HUES64 (cell line): ENCODE measurements around the gene ROR1.

Experiments used
- H3K27ac ChIP-seq: 2 replicates; pipeline ENCODE4 v1.7.0; 2013; ENCODE audit warnings: low read depth, low read length, inconsistent platforms
- H3K27me3 ChIP-seq: 2 replicates; pipeline ENCODE4 v1.6.1; 2013; ENCODE audit warnings: mild to moderate bottlenecking, low read length; ENCODE audit not compliant: insufficient read depth
- H3K36me3 ChIP-seq: 2 replicates; pipeline ENCODE4 v1.6.1; 2013; ENCODE audit warnings: mild to moderate bottlenecking, low read length; ENCODE audit not compliant: insufficient read depth
- H3K4me1 ChIP-seq: 2 replicates; pipeline ENCODE4 v1.6.1; 2013; ENCODE audit warnings: mild to moderate bottlenecking, low read length, moderate library complexity; ENCODE audit not compliant: insufficient read depth
- H3K4me3 ChIP-seq: 2 replicates; pipeline ENCODE4 v1.5.1; 2013; ENCODE audit warnings: mild to moderate bottlenecking, low read length, moderate library complexity
- H3K9ac ChIP-seq: 2 replicates; pipeline ENCODE4 v1.6.1; 2013; ENCODE audit warnings: mild to moderate bottlenecking, low read depth, low read length
- H3K9me3 ChIP-seq: 2 replicates; pipeline ENCODE4 v1.6.1; 2013; ENCODE audit warnings: low read depth, low read length; ENCODE audit not compliant: insufficient read depth
- WGBS: fragments of 150-250, 120-280 bp; methylation state at CpG from one replicate; pipeline ENCODE4 v1.1.7; 2013; ENCODE audit warnings: missing lambda C conversion rate; 5-methylcytosine and 5-hydroxymethylcytosine counted together

Gene ROR1

DNA sequence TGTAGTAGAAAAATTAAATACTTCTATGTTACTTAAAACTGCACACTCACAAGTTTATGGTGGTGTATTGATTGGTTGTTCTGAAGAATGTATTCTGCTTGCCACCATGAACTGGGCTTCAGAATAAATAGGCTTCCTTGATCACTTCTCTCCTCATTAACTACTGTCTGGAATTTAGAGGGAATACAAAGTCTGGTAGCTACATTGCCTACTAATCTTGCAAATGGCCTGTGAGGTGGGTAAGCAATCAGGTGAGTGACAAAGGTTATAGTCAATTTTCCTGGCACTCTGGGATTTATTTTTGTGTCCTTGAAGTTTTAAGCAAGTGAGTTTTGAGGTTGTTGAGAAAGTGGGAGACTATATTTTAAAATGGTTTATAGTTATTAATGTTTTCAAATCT, 101.8 kb downstream of the ROR1 start:
- Histone ChIP-seq H3K9ac (no peak overlapping the region), H3K36me3 (no peaks in the 10 kb centered on the region)

DNA sequence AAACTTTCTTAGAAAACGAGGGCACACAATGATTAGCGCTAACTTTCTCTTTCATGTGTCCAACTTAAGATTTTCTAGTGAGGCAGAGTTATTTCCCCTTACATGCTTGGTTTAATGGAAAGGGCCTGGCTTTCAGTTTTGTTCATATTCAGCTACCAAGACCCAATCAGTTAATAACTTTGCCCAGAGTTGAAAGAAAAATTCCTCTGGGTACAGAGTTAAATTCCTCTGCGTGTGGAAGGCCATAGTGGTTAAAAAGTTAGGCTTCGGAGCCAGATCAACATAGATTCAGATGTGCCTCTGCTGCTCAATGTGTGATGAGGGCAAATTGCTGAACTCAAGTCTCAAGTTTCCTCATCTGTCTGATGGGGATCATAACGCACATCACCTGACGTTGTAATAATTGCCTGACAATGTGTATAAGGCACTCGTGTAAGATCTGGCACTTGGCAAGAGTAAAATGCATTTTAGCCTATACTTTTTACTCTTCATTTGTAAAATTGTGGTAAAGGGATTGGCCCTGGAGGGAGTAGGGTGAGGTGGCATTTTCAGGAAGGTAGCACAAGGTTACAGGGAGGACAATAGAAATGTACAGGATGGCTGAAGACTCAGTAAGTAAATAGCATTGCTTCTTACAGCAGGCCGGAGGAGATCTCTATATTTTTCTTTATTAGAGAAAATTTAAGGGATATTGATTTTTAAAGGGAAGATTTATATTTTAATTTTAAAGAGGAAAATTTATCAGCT, 103.4 kb downstream of the ROR1 start:
- Histone ChIP-seq H3K9me3 (no peaks in the 10 kb centered on the region), H3K4me1 (peaks cover 64% of the 10 kb centered on the region), H3K36me3 (no peaks in the 10 kb centered on the region), H3K9ac (no peak overlapping the region), H3K4me3 (no peak overlapping the region), H3K27ac (no peak overlapping the region), H3K27me3 (no peaks in the 10 kb centered on the region)
- WGBS = 93% methylated on average over 8 of the region's 8 CpGs

More for the DNA sequence above, 101.8 kb downstream of the ROR1 start:
- H3K4me3 ChIP-seq = no peak overlapping the region
- H3K4me1 ChIP-seq = peaks cover 76% of the 10 kb centered on the region
- no peak overlapping the region for H3K27ac ChIP-seq
- no peaks in the 10 kb centered on the region for H3K27me3 ChIP-seq
- no peaks in the 10 kb centered on the region for H3K9me3 ChIP-seq

DNA sequence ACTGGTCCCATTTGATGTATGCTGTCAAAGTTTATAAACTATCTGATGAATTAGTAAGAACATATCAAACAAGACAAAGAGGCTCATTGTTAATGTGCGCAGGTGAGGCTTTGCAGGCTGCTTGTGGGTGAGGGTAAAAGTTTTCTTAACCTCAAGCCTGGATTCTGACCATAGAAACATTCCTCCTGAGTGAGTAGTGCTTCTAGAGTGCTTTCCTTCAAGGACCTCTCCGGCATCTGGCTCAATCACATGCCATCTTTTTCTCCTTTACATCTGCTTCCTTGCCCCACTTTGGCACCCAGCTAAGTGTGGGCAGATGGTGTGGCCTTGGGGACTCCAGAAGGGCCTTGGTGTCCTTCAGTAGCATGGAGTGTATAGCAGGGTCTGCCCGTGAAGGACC, 104.0 kb downstream of the ROR1 start:
- H3K27me3 ChIP-seq = no peaks in the 10 kb centered on the region
- no peaks in the 10 kb centered on the region for H3K36me3 ChIP-seq
- H3K4me3 ChIP-seq = no peak overlapping the region
- H3K27ac ChIP-seq = no peak overlapping the region
- peaks cover 58% of the 10 kb centered on the region for H3K4me1 ChIP-seq
- no peak overlapping the region for H3K9ac ChIP-seq
- no peaks in the 10 kb centered on the region for H3K9me3 ChIP-seq
- WGBS = 91% methylated on average over 2 of the region's 3 CpGs

DNA sequence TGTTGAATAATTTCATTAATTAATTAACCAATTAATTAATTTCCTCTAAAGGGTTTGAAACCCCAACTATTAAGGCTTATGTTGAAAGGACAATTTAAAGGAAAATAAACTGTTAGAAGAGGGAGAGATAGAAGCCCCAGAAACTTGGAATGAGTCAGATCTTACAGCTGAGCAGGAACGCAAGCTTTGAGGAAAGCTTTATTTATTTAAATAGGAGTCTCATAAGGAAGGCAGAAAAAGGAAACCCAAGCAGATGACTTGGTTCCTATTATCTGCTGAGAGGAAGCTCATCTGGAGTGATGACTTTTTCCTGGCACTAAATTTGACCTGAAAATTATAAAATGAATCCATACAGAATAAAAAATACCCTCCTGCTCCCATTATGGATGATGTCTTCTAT, 105.1 kb downstream of the ROR1 start:
- Histone ChIP-seq H3K4me3 (no peak overlapping the region), H3K9ac (no peak overlapping the region), H3K9me3 (no peaks in the 10 kb centered on the region), H3K27me3 (no peaks in the 10 kb centered on the region), H3K27ac (no peak overlapping the region), H3K36me3 (no peaks in the 10 kb centered on the region), H3K4me1 (peaks cover 51% of the 10 kb centered on the region)
- WGBS = 0% methylated on average over 1 of the region's 1 CpG

DNA sequence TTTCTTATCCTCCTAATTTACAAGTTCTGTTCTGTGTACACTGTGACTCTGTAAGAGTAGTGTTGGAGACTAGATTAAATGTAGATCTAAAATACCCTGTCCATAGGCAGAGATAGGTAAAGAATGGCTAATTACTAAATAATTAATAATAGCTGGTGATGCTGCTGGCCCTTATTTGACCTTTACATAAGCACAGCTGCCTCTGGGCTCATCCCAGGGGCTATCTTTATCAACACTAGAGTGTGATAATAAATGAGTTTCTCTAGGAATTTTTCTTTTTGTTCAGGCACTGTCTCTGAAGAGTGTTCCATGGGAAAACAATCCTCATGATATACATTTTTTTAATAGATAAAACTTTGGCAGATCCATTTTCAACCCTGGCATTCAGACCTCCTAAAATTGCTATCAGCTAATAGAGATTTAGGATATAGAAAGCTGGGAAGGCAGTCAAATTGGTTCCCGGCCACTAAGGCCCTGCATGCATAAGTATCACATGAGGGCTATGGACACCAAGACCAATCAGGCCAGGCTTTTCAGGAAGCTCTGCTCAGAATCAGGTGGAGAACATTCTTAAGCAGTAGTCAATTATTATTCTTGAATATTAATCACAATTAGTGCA, 107.2 kb downstream of the ROR1 start:
- H3K9ac ChIP-seq = no peak overlapping the region
- H3K27me3 ChIP-seq = no peaks in the 10 kb centered on the region
- H3K4me1 ChIP-seq = peaks cover 41% of the 10 kb centered on the region
- no peak overlapping the region for H3K4me3 ChIP-seq
- 85% methylated on average over 1 of the region's 1 CpG for WGBS
- no peak overlapping the region for H3K27ac ChIP-seq
- no peaks in the 10 kb centered on the region for H3K36me3 ChIP-seq
- H3K9me3 ChIP-seq = no peaks in the 10 kb centered on the region

DNA sequence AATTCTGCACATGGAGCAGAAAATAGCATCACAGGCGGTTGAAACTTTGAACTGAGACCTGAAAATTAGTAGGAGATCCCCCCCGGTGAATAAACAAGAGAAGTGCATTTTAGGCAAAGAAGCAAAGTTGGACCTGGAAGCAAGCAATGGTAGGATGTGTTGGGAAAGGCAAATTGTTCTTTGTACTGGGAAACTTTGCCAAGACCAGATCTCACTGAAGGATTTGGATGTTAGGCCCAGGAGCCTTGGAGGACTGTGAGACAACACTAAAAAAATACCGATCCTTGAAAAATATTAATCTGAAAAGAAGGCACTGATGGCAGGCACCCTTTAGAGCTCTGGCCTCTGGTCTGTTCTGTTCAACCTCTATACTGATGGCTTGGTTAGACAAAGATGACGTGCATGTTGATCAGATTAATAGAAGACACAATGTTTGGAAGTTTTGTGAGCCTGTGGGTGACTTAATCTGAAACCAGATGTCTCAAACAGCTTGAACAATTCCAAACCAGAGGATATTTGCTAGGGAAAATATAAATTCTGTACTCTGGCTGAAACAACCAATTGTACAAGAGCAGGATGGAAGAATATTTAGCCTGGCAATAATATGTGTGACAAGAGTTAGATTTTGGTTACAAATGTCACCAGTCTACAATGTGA, 108.4 kb downstream of the ROR1 start:
- Histone ChIP-seq H3K27me3 (no peaks in the 10 kb centered on the region), H3K9me3 (no peaks in the 10 kb centered on the region), H3K4me3 (no peak overlapping the region), H3K27ac (no peak overlapping the region), H3K36me3 (no peaks in the 10 kb centered on the region), H3K9ac (no peak overlapping the region), H3K4me1 (peaks cover 33% of the 10 kb centered on the region)
- WGBS = 96% methylated on average over 4 of the region's 4 CpGs

DNA sequence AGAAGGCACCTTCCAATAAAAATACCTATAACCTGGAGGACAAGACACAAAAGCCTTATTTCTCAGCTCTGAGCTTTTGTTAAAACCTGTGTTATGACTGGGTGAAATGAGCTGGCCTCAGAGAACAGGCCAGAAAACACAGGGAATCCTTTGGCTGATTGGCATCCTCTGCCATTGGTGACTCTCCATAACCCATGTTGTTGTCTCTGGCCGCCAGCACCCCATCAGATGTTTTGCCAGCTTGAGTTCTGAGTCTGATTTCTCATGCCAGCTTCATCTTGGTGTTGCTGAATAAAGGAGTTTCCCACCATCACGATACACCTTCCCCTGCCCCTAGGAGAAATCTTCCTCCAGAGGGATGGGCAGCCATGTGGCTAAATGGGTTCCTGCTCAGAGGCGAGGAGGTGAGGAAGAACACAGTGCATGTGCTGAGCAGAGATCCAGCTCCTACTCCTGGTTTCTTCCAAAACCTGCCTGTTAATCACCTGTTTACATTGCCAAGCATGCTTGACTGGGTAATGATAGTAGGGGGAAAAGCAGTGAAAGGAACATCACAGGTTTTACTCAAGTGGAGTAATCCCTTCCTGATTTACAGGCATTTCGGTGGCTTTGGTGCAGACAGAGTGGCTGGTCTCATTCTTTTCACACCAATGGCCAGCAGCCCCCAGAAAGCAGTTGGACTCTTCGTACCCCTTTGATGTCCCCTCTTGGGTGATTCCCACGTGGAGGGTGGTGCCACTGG, 109.8 kb downstream of the ROR1 start:
- Histone ChIP-seq H3K9me3 (no peaks in the 10 kb centered on the region), H3K4me3 (no peak overlapping the region), H3K27ac (no peak overlapping the region), H3K27me3 (no peaks in the 10 kb centered on the region), H3K36me3 (no peaks in the 10 kb centered on the region), H3K9ac (no peak overlapping the region), H3K4me1 (peaks cover 21% of the 10 kb centered on the region)
- 83% methylated on average over 6 of the region's 6 CpGs for WGBS

DNA sequence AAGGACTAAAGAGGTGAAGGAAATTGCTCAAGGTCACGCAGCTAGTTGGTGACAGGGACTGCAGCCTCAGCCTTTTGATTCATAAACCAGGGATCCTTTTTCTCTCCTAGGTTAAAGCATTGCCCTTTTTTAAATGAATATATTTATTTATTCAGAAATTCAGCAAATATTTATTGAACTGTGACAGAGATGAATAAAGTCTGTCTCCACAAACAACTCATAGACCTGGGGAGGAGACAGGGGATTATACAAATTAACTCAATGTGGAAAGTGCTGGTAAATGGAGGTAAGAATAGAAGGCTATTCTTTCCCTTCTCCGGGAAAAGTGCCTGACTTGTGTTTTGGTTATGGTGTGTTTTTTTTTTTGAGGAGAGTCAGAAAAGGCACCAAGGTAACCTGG, 110.7 kb downstream of the ROR1 start:
- 84% methylated on average over 2 of the region's 2 CpGs for WGBS
- Histone ChIP-seq H3K4me3 (no peak overlapping the region), H3K36me3 (no peaks in the 10 kb centered on the region), H3K27ac (no peak overlapping the region), H3K9me3 (no peaks in the 10 kb centered on the region), H3K4me1 (peaks cover 14% of the 10 kb centered on the region), H3K9ac (no peak overlapping the region), H3K27me3 (no peaks in the 10 kb centered on the region)

DNA sequence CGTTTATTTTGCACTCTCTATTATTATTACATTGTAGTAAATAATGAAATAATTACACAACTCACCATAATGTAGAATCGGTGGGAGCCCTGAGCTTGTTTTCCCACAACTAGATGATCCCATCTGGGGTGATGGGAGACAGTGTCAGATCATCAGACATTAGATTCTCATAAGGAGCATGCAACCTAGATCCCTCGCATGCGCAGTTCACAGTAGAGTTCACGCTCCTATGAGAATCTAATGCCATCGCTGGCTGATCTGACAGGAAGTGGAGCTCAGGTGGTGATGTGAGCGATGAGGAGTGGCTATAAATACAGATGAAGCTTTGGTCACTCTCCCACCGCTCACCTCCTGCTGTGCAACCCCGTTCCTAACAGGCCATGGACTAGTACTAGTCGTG, 112.1 kb downstream of the ROR1 start:
- H3K27me3 ChIP-seq = no peaks in the 10 kb centered on the region
- no peaks in the 10 kb centered on the region for H3K36me3 ChIP-seq
- H3K4me3 ChIP-seq = no peak overlapping the region
- peaks cover 23% of the 10 kb centered on the region for H3K4me1 ChIP-seq
- H3K27ac ChIP-seq = no peak overlapping the region
- no peak overlapping the region for H3K9ac ChIP-seq
- 96% methylated on average over 9 of the region's 10 CpGs for WGBS
- H3K9me3 ChIP-seq = no peaks in the 10 kb centered on the region

DNA sequence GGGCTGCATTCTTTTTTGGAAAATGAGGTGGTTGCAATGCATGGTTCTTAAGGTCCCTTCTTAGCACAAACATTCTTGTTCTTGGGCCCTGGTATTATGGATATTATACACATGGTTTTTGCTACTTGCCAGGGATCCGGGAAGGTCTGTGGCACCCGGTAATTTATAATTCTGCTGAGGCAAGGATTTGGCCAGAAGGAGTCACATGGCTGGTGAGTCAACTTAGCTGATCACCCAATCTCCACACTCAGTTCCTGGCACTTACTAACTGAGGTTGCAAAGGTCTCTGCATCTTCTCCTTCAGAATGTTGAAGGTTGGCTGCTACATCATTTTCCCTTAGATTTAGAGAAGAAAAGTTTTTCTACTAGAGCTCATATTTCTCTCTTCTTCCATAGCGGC, 112.5 kb downstream of the ROR1 start:
- Histone ChIP-seq H3K27ac (no peak overlapping the region), H3K9me3 (no peaks in the 10 kb centered on the region), H3K4me3 (no peak overlapping the region), H3K27me3 (no peaks in the 10 kb centered on the region), H3K36me3 (no peaks in the 10 kb centered on the region), H3K4me1 (peaks cover 27% of the 10 kb centered on the region), H3K9ac (no peak overlapping the region)
- 88% methylated on average over 3 of the region's 3 CpGs for WGBS

DNA sequence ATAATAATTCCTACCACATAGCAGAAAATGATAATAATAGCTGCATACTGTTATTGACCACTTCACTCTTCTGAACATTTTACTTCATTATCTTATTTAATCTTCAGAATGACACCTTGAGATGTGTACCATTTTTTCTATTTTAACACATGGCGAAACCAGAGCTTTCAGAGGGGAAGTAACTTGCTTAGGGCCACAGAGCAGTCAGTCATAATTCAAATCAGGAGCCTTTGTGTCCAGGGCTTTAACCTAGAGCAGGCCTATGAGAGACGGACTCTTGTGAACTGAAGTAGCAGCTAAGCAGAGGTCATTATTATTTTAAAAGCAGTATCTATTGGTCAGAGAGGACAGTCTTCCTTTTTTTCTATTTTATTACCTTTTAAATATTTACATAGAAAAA, 114.0 kb downstream of the ROR1 start:
- H3K9ac ChIP-seq = no peak overlapping the region
- 96% methylated on average over 2 of the region's 2 CpGs for WGBS
- H3K27me3 ChIP-seq = no peaks in the 10 kb centered on the region
- H3K36me3 ChIP-seq = no peaks in the 10 kb centered on the region
- no peaks in the 10 kb centered on the region for H3K9me3 ChIP-seq
- H3K27ac ChIP-seq = no peak overlapping the region
- no peak overlapping the region for H3K4me3 ChIP-seq
- peaks cover 38% of the 10 kb centered on the region for H3K4me1 ChIP-seq
